Cardiac muscle cell (in vitro differentiated cells and primary cell): ENCODE data around the gene NDUFA12. TPM values are rescaled to one million over a fixed set of nuclear protein-coding genes. Genes with fewer than 3 reads are reported as not detected.

Experiments
- DNase-seq, 2 donors: peaks; one replicate each; pipeline versions ENCODE4 v3.0.0 to v3.0.0-alpha.2; 2010 to 2017; ENCODE audit warnings: low read depth in 1 of 2, low spot score in 1 of 2
- H3K27ac ChIP-seq: fragments of 200-600 bp; sonication (generic); 2 replicates; pipeline ENCODE4 v1.5.1; 2016
- H3K27me3 ChIP-seq: fragments of 200-600 bp; sonication (generic); 2 replicates; pipeline ENCODE4 v1.6.0; 2016; ENCODE audit warnings: control low read depth
- H3K36me3 ChIP-seq: fragments of 200-600 bp; sonication (generic); 2 replicates; pipeline ENCODE4 v1.5.1; 2016; ENCODE audit warnings: control low read depth
- H3K4me1 ChIP-seq: fragments of 200-600 bp; sonication (generic); 2 replicates; pipeline ENCODE4 v1.8.1; 2017; ENCODE audit warnings: low read depth, mild to moderate bottlenecking, mixed run types
- H3K4me3 ChIP-seq: fragments of 200-600 bp; sonication (generic); 2 replicates; pipeline ENCODE4 v1.5.1; 2016; ENCODE audit warnings: mild to moderate bottlenecking
- H3K9me3 ChIP-seq: fragments of 200-600 bp; sonication (generic); 2 replicates; pipeline ENCODE4 v1.5.1; 2017; ENCODE audit warnings: low read depth, mild to moderate bottlenecking, control low read depth
- polyA plus RNA-seq: library from polyadenylated mRNA; unstranded; fragments of >200 nt; fragmentation: Nextera tagmentation; extraction: Ambion mirVana; gene quantifications from 2 replicates; pipeline ENCODE4 v1.2.1, GENCODE V29; 2016
- total RNA-seq: library from RNA; depleted of rRNA; stranded (reverse); fragments of >200 nt; gene quantifications from 2 replicates; pipeline ENCODE4 v1.2.3, GENCODE V29; 2016
- TF ChIP-seq, protein P1 (sequence below): IDR thresholded peaks from 2 replicates; pipeline ENCODE4 v1.5.1; 2012; ENCODE audit warnings: low read depth, mild to moderate bottlenecking, low read length

The NDUFA12 gene
- total and polyA plus RNA-seq, 2 experiments from 2014 or later: 157 to 321 TPM

DNA sequence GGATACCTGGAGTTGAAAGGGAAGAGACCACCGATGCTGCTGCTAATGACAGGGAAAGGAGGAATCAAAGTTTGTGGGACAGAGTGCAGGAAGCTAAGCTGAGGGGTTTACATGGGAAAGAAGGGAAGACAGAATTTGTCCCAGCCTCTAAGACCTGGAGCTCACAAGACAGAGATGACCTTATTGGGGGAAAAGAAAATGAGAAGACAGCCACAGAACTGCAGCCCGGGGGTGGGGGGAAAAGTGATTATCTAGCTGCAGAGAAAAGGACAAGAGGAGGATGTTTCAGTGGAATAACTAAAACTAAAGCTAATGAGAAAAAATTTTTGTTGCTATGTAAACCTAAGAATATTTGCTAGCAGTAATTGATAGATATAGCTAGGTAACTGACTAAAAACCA is 30.7 kb downstream of the NDUFA12 start:
- TF ChIP-seq, protein P1, sequence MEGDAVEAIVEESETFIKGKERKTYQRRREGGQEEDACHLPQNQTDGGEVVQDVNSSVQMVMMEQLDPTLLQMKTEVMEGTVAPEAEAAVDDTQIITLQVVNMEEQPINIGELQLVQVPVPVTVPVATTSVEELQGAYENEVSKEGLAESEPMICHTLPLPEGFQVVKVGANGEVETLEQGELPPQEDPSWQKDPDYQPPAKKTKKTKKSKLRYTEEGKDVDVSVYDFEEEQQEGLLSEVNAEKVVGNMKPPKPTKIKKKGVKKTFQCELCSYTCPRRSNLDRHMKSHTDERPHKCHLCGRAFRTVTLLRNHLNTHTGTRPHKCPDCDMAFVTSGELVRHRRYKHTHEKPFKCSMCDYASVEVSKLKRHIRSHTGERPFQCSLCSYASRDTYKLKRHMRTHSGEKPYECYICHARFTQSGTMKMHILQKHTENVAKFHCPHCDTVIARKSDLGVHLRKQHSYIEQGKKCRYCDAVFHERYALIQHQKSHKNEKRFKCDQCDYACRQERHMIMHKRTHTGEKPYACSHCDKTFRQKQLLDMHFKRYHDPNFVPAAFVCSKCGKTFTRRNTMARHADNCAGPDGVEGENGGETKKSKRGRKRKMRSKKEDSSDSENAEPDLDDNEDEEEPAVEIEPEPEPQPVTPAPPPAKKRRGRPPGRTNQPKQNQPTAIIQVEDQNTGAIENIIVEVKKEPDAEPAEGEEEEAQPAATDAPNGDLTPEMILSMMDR: no peak
- H3K4me3 ChIP-seq: no peak overlapping the region
- H3K27me3 ChIP-seq: no peaks in the 10 kb centered on the region
- no peak overlapping the region for H3K27ac ChIP-seq
- DNase-seq: no peak
- no peaks in the 10 kb centered on the region for H3K9me3 ChIP-seq
- H3K36me3 ChIP-seq: no peaks in the 10 kb centered on the region
- H3K4me1 ChIP-seq: no peaks in the 10 kb centered on the region

DNA sequence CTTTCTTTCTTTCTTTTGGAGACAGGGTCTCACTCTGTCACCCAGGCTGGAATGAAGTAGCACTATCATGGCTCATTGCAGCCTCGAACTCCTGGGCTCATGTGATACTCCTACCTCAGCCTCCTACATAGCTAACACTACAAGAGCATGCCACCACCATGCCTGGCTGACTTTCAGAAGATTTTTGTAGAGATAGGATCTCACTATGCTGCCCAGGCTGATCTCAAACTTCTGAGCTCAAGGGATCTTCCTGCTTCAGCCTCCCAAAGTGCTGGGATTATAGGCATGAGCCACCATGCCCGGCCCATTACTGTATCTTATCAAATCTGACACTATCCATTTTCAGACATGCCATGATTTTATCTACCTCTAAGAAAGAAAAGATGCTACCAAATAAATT is 31.6 kb downstream of the NDUFA12 start:
- Histone ChIP-seq H3K4me1 (no peaks in the 10 kb centered on the region), H3K36me3 (no peaks in the 10 kb centered on the region), H3K27ac (no peak overlapping the region), H3K27me3 (no peaks in the 10 kb centered on the region), H3K9me3 (no peaks in the 10 kb centered on the region), H3K4me3 (no peak overlapping the region)
- DNase-seq: no peak
- TF ChIP-seq, protein P1: no peak

DNA sequence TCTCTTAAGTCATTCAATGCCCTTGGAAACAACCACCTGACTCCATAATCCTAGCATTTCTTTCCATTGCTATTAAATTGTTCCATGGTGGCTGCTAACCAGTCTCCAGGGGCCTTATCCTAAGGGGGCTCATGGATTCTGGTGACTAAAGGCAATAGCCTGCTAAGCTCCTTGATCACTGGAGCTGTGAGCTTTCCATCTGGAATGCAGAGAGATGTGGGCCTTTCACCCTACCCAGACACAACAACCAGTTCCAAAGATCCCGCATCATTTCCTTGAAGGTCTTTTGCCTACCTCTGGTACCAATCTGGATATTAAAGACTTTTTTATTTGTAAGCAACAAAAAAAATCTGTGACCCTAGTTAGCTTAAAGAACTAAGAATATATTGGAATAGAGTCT is 32.9 kb downstream of the NDUFA12 start:
- Histone ChIP-seq H3K4me1 (no peaks in the 10 kb centered on the region), H3K27ac (no peak overlapping the region), H3K36me3 (no peaks in the 10 kb centered on the region), H3K4me3 (no peak overlapping the region), H3K27me3 (no peaks in the 10 kb centered on the region), H3K9me3 (no peaks in the 10 kb centered on the region)
- TF ChIP-seq, protein P1: no peak
- no peak for DNase-seq

DNA sequence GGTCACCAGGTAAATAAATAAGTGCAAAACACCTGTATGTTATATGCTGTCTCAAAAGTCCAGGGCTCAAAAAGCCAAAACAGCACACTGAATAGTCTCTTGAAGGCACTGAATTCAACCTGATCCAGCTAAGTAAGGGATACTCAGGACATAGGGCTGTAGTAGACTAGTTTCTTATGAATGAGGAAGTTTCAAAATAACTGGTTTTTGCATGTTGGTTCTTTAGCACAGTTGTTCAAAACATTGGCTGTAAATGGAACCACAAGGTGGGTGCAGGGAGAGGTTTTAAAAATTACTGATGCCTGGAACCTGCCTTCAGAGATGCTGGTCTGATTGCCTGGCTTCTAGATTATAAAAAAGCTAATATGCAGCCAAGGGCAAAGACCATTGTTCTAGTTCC is 34.1 kb downstream of the NDUFA12 start:
- TF ChIP-seq, protein P1: no peak
- no peak for DNase-seq
- H3K4me1 ChIP-seq: no peaks in the 10 kb centered on the region
- no peak overlapping the region for H3K27ac ChIP-seq
- no peaks in the 10 kb centered on the region for H3K36me3 ChIP-seq
- no peaks in the 10 kb centered on the region for H3K27me3 ChIP-seq
- no peak overlapping the region for H3K4me3 ChIP-seq
- no peaks in the 10 kb centered on the region for H3K9me3 ChIP-seq

DNA sequence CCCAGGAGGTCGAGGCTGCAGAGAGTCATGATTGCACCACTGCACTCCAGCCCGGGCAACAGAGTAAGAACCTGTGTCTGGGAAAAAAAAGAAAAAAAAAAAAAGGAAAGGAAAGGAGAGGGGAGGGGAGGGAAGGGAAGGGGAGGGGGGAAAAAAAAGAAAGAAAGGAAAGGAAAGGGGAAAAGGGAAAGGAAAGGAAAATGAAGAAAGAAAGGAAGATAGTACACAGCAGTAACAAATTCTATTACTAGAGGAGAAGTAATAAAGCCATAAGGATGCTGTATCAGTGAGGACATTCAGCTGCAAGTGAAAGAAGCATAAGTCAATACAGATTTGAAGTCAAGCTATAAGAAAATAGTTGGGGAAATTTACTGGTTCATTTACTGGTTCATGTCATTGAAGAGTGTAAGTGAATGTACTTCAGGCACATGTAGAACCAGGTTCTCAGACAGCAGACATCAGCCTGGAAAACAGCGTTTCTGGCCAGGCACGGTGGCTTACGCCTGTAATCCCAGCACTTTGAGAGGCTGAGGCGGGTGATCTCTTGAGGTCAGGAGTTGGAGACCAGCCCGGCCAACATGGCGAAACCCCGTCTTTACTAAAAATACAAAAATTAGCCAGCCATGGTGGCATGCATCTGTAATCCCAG is 37.4 kb downstream of the NDUFA12 start:
- Histone ChIP-seq H3K27ac (no peak overlapping the region), H3K36me3 (no peaks in the 10 kb centered on the region), H3K4me3 (no peak overlapping the region), H3K4me1 (no peaks in the 10 kb centered on the region), H3K27me3 (no peaks in the 10 kb centered on the region), H3K9me3 (no peaks in the 10 kb centered on the region)
- no peak for DNase-seq
- TF ChIP-seq, protein P1: no peak
